HL-60 (cell line): ENCODE measurements around the gene SMIM14.

ENCODE experiments used
- DNase-seq, 2 experiments: peaks; one replicate each; pipeline ENCODE4 v3.0.0-alpha.2; 2010 to 2020; ENCODE audit warnings: low read depth in 1 of 2, low spot score in 1 of 2
- H3K27ac ChIP-seq: fragments of 250-450 bp; sonication (Bioruptor Pico); replicated peaks from 2 replicates; pipeline ENCODE4 v1.5.1; 2020; ENCODE audit warnings: mild to moderate bottlenecking, moderate library complexity
- H3K27me3 ChIP-seq: fragments of 250-450 bp; sonication (Bioruptor Pico); 2 replicates; pipeline ENCODE4 v1.5.1; 2021; ENCODE audit warnings: mild to moderate bottlenecking, moderate library complexity; ENCODE audit not compliant: insufficient read depth, poor library complexity, severe bottlenecking
- H3K4me3 ChIP-seq: replicated peaks from 2 replicates; pipeline ENCODE4 v1.5.1; 2011; ENCODE audit warnings: mild to moderate bottlenecking, control low read depth, low read length; ENCODE audit not compliant: insufficient read depth
- GABPA ChIP-seq: IDR thresholded peaks from 2 replicates; pipeline ENCODE4 v1.6.1; 2012; ENCODE audit warnings: low read depth
- POLR2AphosphoS5 ChIP-seq: IDR thresholded peaks from 2 replicates; pipeline ENCODE4 v1.6.1; 2012; ENCODE audit warnings: low read depth
- SPI1 ChIP-seq: IDR thresholded peaks from 2 replicates; pipeline ENCODE4 v1.6.1; 2012; ENCODE audit warnings: low read depth, mild to moderate bottlenecking, borderline replicate concordance
- long read RNA-seq: library from polyadenylated mRNA; unstranded; transcript quantifications from one replicate; pipeline ENCODE4 v2.0.0, GENCODE V29; 2020
- TF ChIP-seq, protein P1 (sequence below): IDR thresholded peaks from 2 replicates; pipeline ENCODE4 v1.6.1; 2012; ENCODE audit warnings: low read depth; ENCODE audit not compliant: insufficient replicate concordance
- TF ChIP-seq, protein P2 (sequence below): IDR thresholded peaks from one replicate; pipeline ENCODE4 v1.5.1; 2011; ENCODE audit warnings: low read length, control low read depth, inconsistent platforms; ENCODE audit not compliant: insufficient read depth

SMIM14 gene
- long read RNA-seq, full-length matches to known transcripts = 56 of 63 reads
- long read RNA-seq, partial matches to known transcripts = 1 of 63 reads
- long read RNA-seq, other reads (novel, unspliced or antisense) = 6 of 63 reads

GRCh38 chr4:39638354-39639239 lies at the start of gene SMIM14:
TSS of gene SMIM14 (minus strand) at chr4:39638865. CDS start at chr4:39605145, 33,720 bp downstream.
- Histone ChIP-seq H3K27ac (peak within 1 kb of the TSS; percentile 73), H3K27me3 (no peaks in the 10 kb centered on the region), H3K4me3 (peak within 1 kb of the TSS; percentile 98)
- TF ChIP-seq SPI1 (0 out of 2 replicates have a peak, but pooled peaks have one; percentile 3), POLR2AphosphoS5 (peak; percentile 73), GABPA (peak; percentile 55; the same call in 1 of the 2 replicates)
- TF ChIP-seq, protein P1, sequence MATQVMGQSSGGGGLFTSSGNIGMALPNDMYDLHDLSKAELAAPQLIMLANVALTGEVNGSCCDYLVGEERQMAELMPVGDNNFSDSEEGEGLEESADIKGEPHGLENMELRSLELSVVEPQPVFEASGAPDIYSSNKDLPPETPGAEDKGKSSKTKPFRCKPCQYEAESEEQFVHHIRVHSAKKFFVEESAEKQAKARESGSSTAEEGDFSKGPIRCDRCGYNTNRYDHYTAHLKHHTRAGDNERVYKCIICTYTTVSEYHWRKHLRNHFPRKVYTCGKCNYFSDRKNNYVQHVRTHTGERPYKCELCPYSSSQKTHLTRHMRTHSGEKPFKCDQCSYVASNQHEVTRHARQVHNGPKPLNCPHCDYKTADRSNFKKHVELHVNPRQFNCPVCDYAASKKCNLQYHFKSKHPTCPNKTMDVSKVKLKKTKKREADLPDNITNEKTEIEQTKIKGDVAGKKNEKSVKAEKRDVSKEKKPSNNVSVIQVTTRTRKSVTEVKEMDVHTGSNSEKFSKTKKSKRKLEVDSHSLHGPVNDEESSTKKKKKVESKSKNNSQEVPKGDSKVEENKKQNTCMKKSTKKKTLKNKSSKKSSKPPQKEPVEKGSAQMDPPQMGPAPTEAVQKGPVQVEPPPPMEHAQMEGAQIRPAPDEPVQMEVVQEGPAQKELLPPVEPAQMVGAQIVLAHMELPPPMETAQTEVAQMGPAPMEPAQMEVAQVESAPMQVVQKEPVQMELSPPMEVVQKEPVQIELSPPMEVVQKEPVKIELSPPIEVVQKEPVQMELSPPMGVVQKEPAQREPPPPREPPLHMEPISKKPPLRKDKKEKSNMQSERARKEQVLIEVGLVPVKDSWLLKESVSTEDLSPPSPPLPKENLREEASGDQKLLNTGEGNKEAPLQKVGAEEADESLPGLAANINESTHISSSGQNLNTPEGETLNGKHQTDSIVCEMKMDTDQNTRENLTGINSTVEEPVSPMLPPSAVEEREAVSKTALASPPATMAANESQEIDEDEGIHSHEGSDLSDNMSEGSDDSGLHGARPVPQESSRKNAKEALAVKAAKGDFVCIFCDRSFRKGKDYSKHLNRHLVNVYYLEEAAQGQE = no peak
- TF ChIP-seq, protein P2, sequence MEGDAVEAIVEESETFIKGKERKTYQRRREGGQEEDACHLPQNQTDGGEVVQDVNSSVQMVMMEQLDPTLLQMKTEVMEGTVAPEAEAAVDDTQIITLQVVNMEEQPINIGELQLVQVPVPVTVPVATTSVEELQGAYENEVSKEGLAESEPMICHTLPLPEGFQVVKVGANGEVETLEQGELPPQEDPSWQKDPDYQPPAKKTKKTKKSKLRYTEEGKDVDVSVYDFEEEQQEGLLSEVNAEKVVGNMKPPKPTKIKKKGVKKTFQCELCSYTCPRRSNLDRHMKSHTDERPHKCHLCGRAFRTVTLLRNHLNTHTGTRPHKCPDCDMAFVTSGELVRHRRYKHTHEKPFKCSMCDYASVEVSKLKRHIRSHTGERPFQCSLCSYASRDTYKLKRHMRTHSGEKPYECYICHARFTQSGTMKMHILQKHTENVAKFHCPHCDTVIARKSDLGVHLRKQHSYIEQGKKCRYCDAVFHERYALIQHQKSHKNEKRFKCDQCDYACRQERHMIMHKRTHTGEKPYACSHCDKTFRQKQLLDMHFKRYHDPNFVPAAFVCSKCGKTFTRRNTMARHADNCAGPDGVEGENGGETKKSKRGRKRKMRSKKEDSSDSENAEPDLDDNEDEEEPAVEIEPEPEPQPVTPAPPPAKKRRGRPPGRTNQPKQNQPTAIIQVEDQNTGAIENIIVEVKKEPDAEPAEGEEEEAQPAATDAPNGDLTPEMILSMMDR = no peak
- peak; percentile 96 to 98 for DNase-seq

GRCh38 chr4:39687014-39687413 lies 48.3 kb upstream of the SMIM14 start:
- TF ChIP-seq, protein P2 = no peak
- TF ChIP-seq GABPA = no peak
- TF ChIP-seq POLR2AphosphoS5 = no peak
- TF ChIP-seq, protein P1 = no peak
- TF ChIP-seq SPI1 = no peak
- no peak for DNase-seq
- no peaks in the 10 kb centered on the region for H3K27me3 ChIP-seq
- no peak overlapping the region for H3K27ac ChIP-seq
- no peak overlapping the region for H3K4me3 ChIP-seq

GRCh38 chr4:39685990-39686389 lies 47.3 kb upstream of the SMIM14 start:
- Histone ChIP-seq H3K4me3 (no peak overlapping the region), H3K27me3 (no peaks in the 10 kb centered on the region), H3K27ac (no peak overlapping the region)
- TF ChIP-seq, protein P1 = no peak
- TF ChIP-seq GABPA = no peak
- TF ChIP-seq POLR2AphosphoS5 = no peak
- no peak for TF ChIP-seq SPI1
- TF ChIP-seq, protein P2 = no peak
- DNase-seq = no peak
